ENCODE measurements around the gene VSIG10L.

GRCh38 chr19:51317968-51318367 is 24.0 kb downstream of the VSIG10L start:
- TF ChIP-seq POLR2A (IDR thresholded peaks at IDR 0.05), result no peak
- no peak for TF ChIP-seq CTCF (IDR thresholded peaks at IDR 0.05 in 4 of 5, conservative IDR thresholded peaks at IDR 0.05 in 1 of 5)
